Spleen (tissue), 11 donors: Measurements from ENCODE around the gene GCSH. TPM values are rescaled to one million over a fixed set of nuclear protein-coding genes. Genes with fewer than 3 reads are reported as not detected.
"Not testable (repeated sequence)": the region's sequence is repeated elsewhere in the genome, so short reads cannot be mapped to it uniquely, and the experiment has no call there.

Source experiments
- DNase-seq: peaks from one replicate; pipeline ENCODE4 v3.0.0-alpha.2; 2020
- H3K27ac ChIP-seq, 8 donors: fragments of 200-600 bp; sonication (generic) in 7 of 8; 1 replicate in 4 of 8; 2 replicates in 4 of 8; pipeline versions ENCODE4 v1.5.0 to v1.8.0; 2016 to 2021; ENCODE audit warnings: inconsistent platforms in 4 of 8, mild to moderate bottlenecking in 4 of 8, moderate library complexity in 1 of 8
- H3K27me3 ChIP-seq, 7 donors: fragments of 200-600 bp; sonication (generic) in 6 of 7; replicated peaks in 1 of 7; 1 replicate in 4 of 7; 2 replicates in 3 of 7; pipeline versions ENCODE4 v1.5.0 to v1.8.0; 2016 to 2021; ENCODE audit warnings: inconsistent platforms in 3 of 7, mild to moderate bottlenecking in 1 of 7
- H3K36me3 ChIP-seq, 6 donors: fragments of 200-600 bp; sonication (generic) in 5 of 6; 1 replicate in 4 of 6; 2 replicates in 2 of 6; pipeline versions ENCODE4 v1.5.0 to v1.8.0; 2016 to 2021; ENCODE audit warnings: inconsistent platforms in 2 of 6
- H3K4me1 ChIP-seq, 6 donors: fragments of 200-600 bp; sonication (generic) in 5 of 6; 1 replicate in 3 of 6; 2 replicates in 3 of 6; pipeline versions ENCODE4 v1.5.0 to v1.8.0; 2016 to 2021; ENCODE audit warnings: inconsistent platforms in 3 of 6
- H3K4me3 ChIP-seq, 8 donors: fragments of 200-600 bp; sonication (generic) in 7 of 8; 1 replicate in 4 of 8; 2 replicates in 4 of 8; pipeline versions ENCODE4 v1.5.0 to v1.8.0; 2016 to 2021; ENCODE audit warnings: inconsistent platforms in 4 of 8, mild to moderate bottlenecking in 4 of 8, moderate library complexity in 2 of 8
- H3K9me3 ChIP-seq, 8 donors: fragments of 200-600 bp; sonication (generic) in 7 of 8; 1 replicate in 4 of 8; 2 replicates in 4 of 8; pipeline versions ENCODE4 v1.5.0 to v1.8.0; 2016 to 2021; ENCODE audit warnings: inconsistent platforms in 4 of 8
- POLR2A ChIP-seq, 3 donors: fragments of 450-650 bp; IDR thresholded peaks; one replicate each; pipeline ENCODE4 v1.5.1; 2017; ENCODE audit warnings: antibody characterized with exemption in 3 of 3, mild to moderate bottlenecking in 1 of 3
- POLR2AphosphoS5 ChIP-seq, 3 donors: sonication (generic); formaldehyde crosslinking; IDR thresholded peaks; one replicate each; pipeline ENCODE4 v1.5.1; 2017; ENCODE audit warnings: antibody characterized with exemption in 3 of 3
- WGBS, 5 donors: extraction: QIAGEN DNeasy Blood & Tissue Kit in 3 of 5; methylation state at CpG; one replicate each; pipeline versions ENCODE4 v1.1.5 to v1.1.7; 2013 to 2018; 5-methylcytosine and 5-hydroxymethylcytosine counted together
- intact Hi-C: fragments of 100-400 bp; cut with DNase I; formaldehyde crosslinking; loops from one replicate; pipeline ENCODE4 v1.15.0; 2023; ENCODE audit warnings: low total_unique reads
- polyA plus RNA-seq, 3 donors: library from polyadenylated mRNA; stranded (reverse); fragments of 200-250 nt; gene quantifications; one replicate each; pipeline ENCODE4 v1.2.1, GENCODE V29; 2013
- total RNA-seq, 7 donors: library from RNA; depleted of rRNA in 3 of 7; stranded (reverse); fragments of >200 nt in 3 of 7; fragmentation: NEBNext Ultra II Directional in 4 of 7; extraction: Animal tissue kit (Norgen Biotek cat#: 25700) in 4 of 7; gene quantifications; one replicate each; pipeline versions ENCODE4 v1.1.0 to v1.2.1, GENCODE V29; 2016 to 2021
- TF ChIP-seq, protein P1 (sequence below), 11 experiments: fragments of 200-600 bp in 7 of 11; fragments of 450-650 bp in 4 of 11; sonication (generic) in 4 of 11; IDR thresholded peaks in 8 of 11; conservative IDR thresholded peaks in 3 of 11; 1 replicate in 7 of 11; 2 replicates in 4 of 11; pipeline versions ENCODE4 v1.4.0 to v1.8.0; 2016 to 2021; ENCODE audit warnings: antibody characterized with exemption in 11 of 11, inconsistent platforms in 4 of 11, mild to moderate bottlenecking in 1 of 11
- donor health status: healthy with polysubstance abuse.
- donor health status: DM: no; HTN: no; CAD: no; lungs with moderate emphysema.
- donor health status: DM: no; HTN: no; CAD: no.
- donor health status: Bipolar disorder and iron deficiency.
- donor health status: healthy.
- donor health status: DM: no; HTN: no; CAD: no.
- donor health status: DM: yes; HTN: yes; CAD: no.

The GCSH gene
- total and polyA plus RNA-seq, 10 donors, result 7.3 to 14.8 (median 7.7) TPM

DNA sequence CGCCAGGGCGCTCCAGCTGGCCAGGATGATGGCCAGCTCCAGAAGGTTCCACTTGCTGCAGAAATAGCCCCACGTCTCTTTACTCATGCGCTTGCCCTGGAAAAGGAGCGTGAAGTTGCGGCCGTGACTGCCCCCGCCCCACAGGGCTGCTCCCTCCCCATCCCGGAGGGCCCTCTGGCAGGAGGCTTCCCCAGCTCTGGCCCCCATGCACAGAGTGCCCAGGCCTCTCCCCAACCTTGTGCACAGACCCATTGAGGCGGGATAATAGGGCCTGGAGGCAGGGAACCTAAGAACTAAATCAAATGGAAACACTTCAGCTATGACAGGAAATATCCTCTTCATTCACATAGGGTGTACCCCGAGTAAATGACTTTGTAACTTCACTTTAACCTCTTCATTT lies 21.2 kb upstream of the GCSH start:
- no peaks in the 10 kb centered on the region for H3K9me3 ChIP-seq
- peaks cover 0 to 15% (median 0%) of the 10 kb centered on the region in 7 donors for H3K27me3 ChIP-seq
- no peak overlapping the region for H3K27ac ChIP-seq
- H3K4me1 ChIP-seq, result no peaks in the 10 kb centered on the region
- H3K4me3 ChIP-seq, result no peak overlapping the region
- H3K36me3 ChIP-seq, result no peaks in the 10 kb centered on the region
- TF ChIP-seq POLR2AphosphoS5 (IDR thresholded peaks at IDR 0.05) (no peak), POLR2A (IDR thresholded peaks at IDR 0.05) (no peak)
- TF ChIP-seq, protein P1, sequence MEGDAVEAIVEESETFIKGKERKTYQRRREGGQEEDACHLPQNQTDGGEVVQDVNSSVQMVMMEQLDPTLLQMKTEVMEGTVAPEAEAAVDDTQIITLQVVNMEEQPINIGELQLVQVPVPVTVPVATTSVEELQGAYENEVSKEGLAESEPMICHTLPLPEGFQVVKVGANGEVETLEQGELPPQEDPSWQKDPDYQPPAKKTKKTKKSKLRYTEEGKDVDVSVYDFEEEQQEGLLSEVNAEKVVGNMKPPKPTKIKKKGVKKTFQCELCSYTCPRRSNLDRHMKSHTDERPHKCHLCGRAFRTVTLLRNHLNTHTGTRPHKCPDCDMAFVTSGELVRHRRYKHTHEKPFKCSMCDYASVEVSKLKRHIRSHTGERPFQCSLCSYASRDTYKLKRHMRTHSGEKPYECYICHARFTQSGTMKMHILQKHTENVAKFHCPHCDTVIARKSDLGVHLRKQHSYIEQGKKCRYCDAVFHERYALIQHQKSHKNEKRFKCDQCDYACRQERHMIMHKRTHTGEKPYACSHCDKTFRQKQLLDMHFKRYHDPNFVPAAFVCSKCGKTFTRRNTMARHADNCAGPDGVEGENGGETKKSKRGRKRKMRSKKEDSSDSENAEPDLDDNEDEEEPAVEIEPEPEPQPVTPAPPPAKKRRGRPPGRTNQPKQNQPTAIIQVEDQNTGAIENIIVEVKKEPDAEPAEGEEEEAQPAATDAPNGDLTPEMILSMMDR (IDR thresholded peaks at IDR 0.05 in 8 of 11, conservative IDR thresholded peaks at IDR 0.05 in 3 of 11), result no peak
- 58 to 72% (median 66%) methylated on average over 8 to 11 of the region's 11 CpGs for WGBS, 5 donors
- DNase-seq, result no peak
- intact Hi-C loops, result no loop called here

GRCh38 chr16:81116285-81116684 lies 20.1 kb upstream of the GCSH start:
- Histone ChIP-seq H3K36me3 (no peaks in the 10 kb centered on the region), H3K27me3 (peaks cover 0 to 15% (median 0%) of the 10 kb centered on the region in 7 donors), H3K27ac (no peak overlapping the region), H3K4me3 (no peak overlapping the region), H3K9me3 (no peaks in the 10 kb centered on the region), H3K4me1 (no peaks in the 10 kb centered on the region)
- TF ChIP-seq POLR2AphosphoS5 (IDR thresholded peaks at IDR 0.05) (no peak), POLR2A (IDR thresholded peaks at IDR 0.05) (no peak)
- TF ChIP-seq, protein P1 (IDR thresholded peaks at IDR 0.05 in 8 of 11, conservative IDR thresholded peaks at IDR 0.05 in 3 of 11), result no peak
- intact Hi-C loops, result no loop called here
- no peak for DNase-seq
- 79 to 86% (median 81%) methylated on average over 9 of the region's 9 CpGs for WGBS, 5 donors

DNA sequence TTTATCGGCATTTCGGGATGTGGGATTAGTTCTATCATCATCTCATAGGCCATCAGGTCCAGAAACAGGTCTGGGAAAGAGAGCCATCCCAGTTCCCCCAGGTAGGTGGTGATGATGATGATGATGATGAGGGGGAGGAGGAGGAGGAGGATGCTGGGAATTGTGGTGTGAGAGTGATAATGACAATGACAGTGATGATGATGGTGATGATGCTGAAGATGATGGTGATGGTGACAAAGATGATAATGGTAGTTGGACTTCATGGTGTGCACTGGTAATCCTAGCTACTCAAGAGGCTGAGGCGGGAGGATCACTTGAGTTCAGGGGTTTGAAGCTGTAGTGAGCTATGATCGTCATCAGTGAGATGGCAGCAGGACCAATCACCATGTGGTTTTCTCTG lies 16.3 kb upstream of the GCSH start:
- intact Hi-C loops, result no loop called here
- 92 to 98% (median 95%) methylated on average over 4 of the region's 4 CpGs for WGBS, 5 donors
- TF ChIP-seq, protein P1 (IDR thresholded peaks at IDR 0.05 in 8 of 11, conservative IDR thresholded peaks at IDR 0.05 in 3 of 11), result no peak
- no peak for TF ChIP-seq POLR2AphosphoS5 (IDR thresholded peaks at IDR 0.05)
- no peak for TF ChIP-seq POLR2A (IDR thresholded peaks at IDR 0.05)

DNA sequence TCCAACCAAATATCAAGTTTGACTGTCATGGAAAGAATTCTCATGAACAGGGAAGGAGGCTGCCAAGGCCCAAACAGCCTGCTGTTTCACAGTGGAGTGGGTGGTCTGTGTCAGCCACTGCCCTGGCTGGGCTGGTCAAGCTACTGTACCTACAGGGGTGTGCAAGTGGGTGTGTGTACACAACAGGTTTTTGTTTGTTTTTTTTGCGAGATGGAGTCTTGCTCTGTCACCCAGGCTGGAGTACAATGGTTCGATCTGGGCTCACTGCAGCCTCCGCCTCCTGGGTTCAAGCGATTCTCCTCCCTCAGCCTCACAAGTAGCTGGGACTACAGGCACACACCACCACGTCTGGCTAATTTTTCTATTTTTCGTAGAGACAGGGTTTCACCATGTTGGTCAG lies 13.1 kb upstream of the GCSH start:
- WGBS, 5 donors, result 90 to 93% (median 92%) methylated on average over 6 of the region's 6 CpGs
- H3K9me3 ChIP-seq, H3K4me3 ChIP-seq, intact Hi-C loops, H3K36me3 ChIP-seq, H3K27me3 ChIP-seq, H3K4me1 ChIP-seq, DNase-seq, H3K27ac ChIP-seq: not testable (repeated sequence)

More for the DNA sequence above, 16.3 kb upstream of the GCSH start:
- Histone ChIP-seq H3K4me1 (no peaks in the 10 kb centered on the region), H3K36me3 (no peaks in the 10 kb centered on the region), H3K9me3 (no peaks in the 10 kb centered on the region), H3K27me3 (peaks cover 0 to 15% (median 0%) of the 10 kb centered on the region in 7 donors), H3K27ac (no peak overlapping the region), H3K4me3 (no peak overlapping the region)
- no peak for DNase-seq

- TF ChIP-seq, protein P1 (IDR thresholded peaks at IDR 0.05 in 8 of 11, conservative IDR thresholded peaks at IDR 0.05 in 3 of 11), result no peak
- TF ChIP-seq POLR2A (IDR thresholded peaks at IDR 0.05) (no peak), POLR2AphosphoS5 (IDR thresholded peaks at IDR 0.05) (no peak)
- Histone ChIP-seq H3K27me3 (peaks cover 0 to 7% (median 0%) of the 10 kb centered on the region in 7 donors), H3K36me3 (no peaks in the 10 kb centered on the region), H3K27ac (no peak overlapping the region), H3K4me3 (no peak overlapping the region), H3K9me3 (no peaks in the 10 kb centered on the region), H3K4me1 (no peaks in the 10 kb centered on the region)
- DNase-seq, result no peak
- intact Hi-C loops, result no loop called here
- 75 to 90% (median 81%) methylated on average over 11 of the region's 11 CpGs for WGBS, 5 donors
Measured at GRCh38 chr16:81107511-81107910, 11.3 kb upstream of the GCSH start.
